SK-N-SH (cell line): ENCODE measurements around the gene HDAC7. TPM values are rescaled to one million over a fixed set of nuclear protein-coding genes. Genes with fewer than 3 reads are reported as not detected.

Source experiments
- CTCF ChIA-PET: fragments of 300-600, 350-600 bp; formaldehyde crosslinking; extraction: SDS; loops from one replicate; lab custom pipeline; 2021; lab: Yijun Ruan, JAX
- POLR2A ChIA-PET: fragments of 350-600 bp; sonication (Branson Sonifier 250); formaldehyde crosslinking; extraction: SDS; loops from one replicate; lab custom pipeline; 2020; ENCODE audit warnings: antibody characterized with exemption, inconsistent platforms; lab: Yijun Ruan, JAX
- DNase-seq: peaks from one replicate; pipeline ENCODE4 v3.0.0; 2012
- H2AFZ ChIP-seq: fragments of 200-600 bp; sonication (generic); 2 replicates; pipeline ENCODE4 v1.8.1; 2016; ENCODE audit warnings: antibody characterized with exemption, mild to moderate bottlenecking, low read depth
- H3F3A ChIP-seq: fragments of 200-600 bp; sonication (generic); replicated peaks from 2 replicates; pipeline ENCODE3; 2016; ENCODE audit warnings: antibody characterized with exemption, mild to moderate bottlenecking; ENCODE audit not compliant: insufficient read depth
- H3K27ac ChIP-seq, 2 experiments: fragments of 200-500 bp in 1 of 2; fragments of 200-600 bp in 1 of 2; sonication (Bioruptor generic) in 1 of 2; sonication (generic), shearing (Covaris generic) in 1 of 2; 2 replicates each; pipeline versions ENCODE4 v1.5.1 to v1.6.1; 2014 to 2016; ENCODE audit warnings: low read depth in 2 of 2, inconsistent platforms in 1 of 2, low read length in 1 of 2, mild to moderate bottlenecking in 1 of 2, mixed read lengths in 1 of 2
- H3K27me3 ChIP-seq: fragments of 200-600 bp; sonication (generic), shearing (Covaris generic); 2 replicates; pipeline ENCODE4 v1.6.1; 2016; ENCODE audit warnings: mixed run types; ENCODE audit not compliant: insufficient read depth
- H3K36me3 ChIP-seq, 2 experiments: fragments of 200-500 bp in 1 of 2; fragments of 200-600 bp in 1 of 2; sonication (Bioruptor generic) in 1 of 2; sonication (generic) in 1 of 2; replicated peaks in 1 of 2; 2 replicates each; pipeline versions ENCODE3 to v1.5.1; 2014 to 2016; ENCODE audit warnings: low read length in 1 of 2, mild to moderate bottlenecking in 1 of 2; ENCODE audit not compliant: insufficient read depth in 2 of 2, control insufficient read depth in 1 of 2
- H3K4me1 ChIP-seq, 2 experiments: fragments of 200-500 bp in 1 of 2; fragments of 200-600 bp in 1 of 2; sonication (Bioruptor generic) in 1 of 2; sonication (generic), shearing (Covaris generic) in 1 of 2; 2 replicates each; pipeline versions ENCODE4 v1.5.1 to v1.6.1; 2014 to 2016; ENCODE audit warnings: low read depth in 1 of 2, low read length in 1 of 2, mixed run types in 1 of 2; ENCODE audit not compliant: insufficient read depth in 2 of 2, control insufficient read depth in 1 of 2
- H3K4me2 ChIP-seq: fragments of 200-600 bp; sonication (generic), shearing (Covaris generic); 2 replicates; pipeline ENCODE4 v1.6.1; 2017; ENCODE audit warnings: mixed run types
- H3K4me3 ChIP-seq, 2 experiments: fragments of 200-500 bp in 1 of 2; fragments of 200-600 bp in 1 of 2; sonication (Bioruptor generic) in 1 of 2; sonication (generic), shearing (Covaris generic) in 1 of 2; 2 replicates each; pipeline versions ENCODE4 v1.5.1 to v1.8.1; 2014 to 2016; ENCODE audit warnings: low read depth in 2 of 2, inconsistent platforms in 1 of 2, low read length in 1 of 2, mild to moderate bottlenecking in 1 of 2, mixed read lengths in 1 of 2, moderate library complexity in 1 of 2
- H3K79me2 ChIP-seq: fragments of 200-600 bp; sonication (generic); 2 replicates; pipeline ENCODE4 v1.8.1; 2017; ENCODE audit warnings: mild to moderate bottlenecking; ENCODE audit not compliant: insufficient read depth
- H3K9ac ChIP-seq: fragments of 200-600 bp; sonication (generic); 2 replicates; pipeline ENCODE4 v1.6.1; 2017; ENCODE audit warnings: mixed run types
- H3K9me2 ChIP-seq: fragments of 200-600 bp; sonication (generic); 2 replicates; pipeline ENCODE4 v1.6.1; 2017; ENCODE audit warnings: mixed run types
- H3K9me3 ChIP-seq: fragments of 200-600 bp; sonication (generic); 2 replicates; pipeline ENCODE4 v1.6.1; 2017; ENCODE audit warnings: mixed run types, mild to moderate bottlenecking, moderate library complexity
- H4K20me1 ChIP-seq: fragments of 200-600 bp; sonication (generic); 2 replicates; pipeline ENCODE4 v1.6.1; 2017; ENCODE audit warnings: mild to moderate bottlenecking, mixed run types; ENCODE audit not compliant: insufficient read depth
- CHD2 ChIP-seq: fragments of 150-350 bp; IDR thresholded peaks from 2 replicates; pipeline ENCODE4 v1.6.1; 2018; ENCODE audit warnings: low read length; ENCODE audit not compliant: partially characterized antibody
- NRF1 ChIP-seq: IDR thresholded peaks from 2 replicates; pipeline ENCODE4 v1.6.1; 2012; ENCODE audit warnings: low read depth, mild to moderate bottlenecking, low read length
- POLR2AphosphoS5 ChIP-seq: IDR thresholded peaks from 2 replicates; pipeline ENCODE4 v1.6.1; 2012; ENCODE audit warnings: low read depth, low read length
- RCOR1 ChIP-seq: fragments of 150-350 bp; IDR thresholded peaks from 2 replicates; pipeline ENCODE4 v1.6.1; 2017; ENCODE audit warnings: antibody characterized with exemption, low read length
- RFX5 ChIP-seq: IDR thresholded peaks from 2 replicates; pipeline ENCODE4 v1.6.1; 2012; ENCODE audit warnings: mild to moderate bottlenecking, improper control_type of control experiment, low read length
- RXRA ChIP-seq: IDR thresholded peaks from 2 replicates; pipeline ENCODE4 v1.4.0; 2012; ENCODE audit warnings: low read depth, mild to moderate bottlenecking, borderline replicate concordance
- TEAD4 ChIP-seq: IDR thresholded peaks from 2 replicates; pipeline ENCODE4 v1.4.0; 2012; ENCODE audit warnings: mild to moderate bottlenecking, borderline replicate concordance; ENCODE audit not compliant: insufficient read depth
- USF2 ChIP-seq: fragments of 150-350 bp; IDR thresholded peaks from 2 replicates; pipeline ENCODE4 v1.6.1; 2017; ENCODE audit warnings: antibody characterized with exemption, low read length, low read depth, borderline replicate concordance
- WGBS: methylation state at CpG from one replicate; pipeline ENCODE4 v1.1.6; 2017; ENCODE audit warnings: low lambda C conversion rate; 5-methylcytosine and 5-hydroxymethylcytosine counted together
- polyA plus RNA-seq, 3 experiments: library from polyadenylated mRNA; depleted of rRNA; stranded (reverse); fragments of >200 nt; gene quantifications; 2 replicates each; pipeline ENCODE4 v1.2.3, GENCODE V29; 2012
- TF ChIP-seq, protein P1 (sequence below): IDR thresholded peaks from 2 replicates; pipeline ENCODE4 v1.4.0; 2012; ENCODE audit warnings: low read depth, borderline replicate concordance

The HDAC7 gene
- polyA plus RNA-seq, 1 of the 3 experiments (the other 2 are of a cell fraction) = 51.0 TPM

DNA sequence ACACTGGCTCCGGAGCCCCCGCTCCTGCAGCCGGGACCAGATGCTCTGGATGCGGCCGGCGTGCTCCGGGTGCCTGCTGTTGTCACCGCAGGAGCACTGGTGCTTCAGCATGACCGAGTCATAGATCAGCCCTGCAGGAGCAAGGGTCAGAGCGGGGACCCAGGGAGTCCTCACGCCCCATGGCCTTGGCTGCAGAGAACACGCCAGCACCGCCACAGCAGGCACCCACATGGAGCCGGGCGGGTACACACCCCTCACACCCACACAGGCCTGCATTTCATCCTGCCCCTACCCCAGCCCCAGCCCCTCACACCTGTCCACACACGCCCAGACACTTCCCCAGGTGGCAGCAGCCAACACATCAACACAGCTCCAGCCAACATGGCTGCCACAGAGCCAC, 27.8 kb downstream of the HDAC7 start:
- Histone ChIP-seq H3K4me1 (peaks cover 0 to 5% of the 10 kb centered on the region in 2 experiments; a peak in 1 of 4 replicates), H3F3A (no peaks in the 10 kb centered on the region), H3K9ac (no peak overlapping the region), H3K79me2 (peaks cover 5% of the 10 kb centered on the region; the same call in 1 of the 2 replicates), H2AFZ (no peak overlapping the region), H3K27me3 (no peaks in the 10 kb centered on the region), H3K9me2 (no peaks in the 10 kb centered on the region), H3K9me3 (no peaks in the 10 kb centered on the region), H3K4me2 (no peak overlapping the region), H4K20me1 (no peaks in the 10 kb centered on the region), H3K4me3 (no peak overlapping the region), H3K27ac (no peak overlapping the region), H3K36me3 (peaks cover 38 to 87% of the 10 kb centered on the region in 2 experiments)
- TF ChIP-seq TEAD4 (no peak), CHD2 (no peak), NRF1 (no peak), POLR2AphosphoS5 (no peak), RXRA (no peak)
- TF ChIP-seq, protein P1, sequence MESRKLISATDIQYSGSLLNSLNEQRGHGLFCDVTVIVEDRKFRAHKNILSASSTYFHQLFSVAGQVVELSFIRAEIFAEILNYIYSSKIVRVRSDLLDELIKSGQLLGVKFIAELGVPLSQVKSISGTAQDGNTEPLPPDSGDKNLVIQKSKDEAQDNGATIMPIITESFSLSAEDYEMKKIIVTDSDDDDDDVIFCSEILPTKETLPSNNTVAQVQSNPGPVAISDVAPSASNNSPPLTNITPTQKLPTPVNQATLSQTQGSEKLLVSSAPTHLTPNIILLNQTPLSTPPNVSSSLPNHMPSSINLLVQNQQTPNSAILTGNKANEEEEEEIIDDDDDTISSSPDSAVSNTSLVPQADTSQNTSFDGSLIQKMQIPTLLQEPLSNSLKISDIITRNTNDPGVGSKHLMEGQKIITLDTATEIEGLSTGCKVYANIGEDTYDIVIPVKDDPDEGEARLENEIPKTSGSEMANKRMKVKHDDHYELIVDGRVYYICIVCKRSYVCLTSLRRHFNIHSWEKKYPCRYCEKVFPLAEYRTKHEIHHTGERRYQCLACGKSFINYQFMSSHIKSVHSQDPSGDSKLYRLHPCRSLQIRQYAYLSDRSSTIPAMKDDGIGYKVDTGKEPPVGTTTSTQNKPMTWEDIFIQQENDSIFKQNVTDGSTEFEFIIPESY = no peak
- no peak for DNase-seq
- ChIA-PET CTCF (interaction anchor here (1.3 to 5.8 kb wide), 6 partner anchors 12 to 140 kb away, joined by 3 to 62 read pairs (median 32); no protein-coding TSS in a partner anchor), POLR2A (interaction anchor here (1.0 kb wide), 1 partner anchor 17 kb away, joined by 3 read pairs; no protein-coding TSS in a partner anchor)
- over 99% methylated on average over 16 of the region's 16 CpGs for WGBS

DNA sequence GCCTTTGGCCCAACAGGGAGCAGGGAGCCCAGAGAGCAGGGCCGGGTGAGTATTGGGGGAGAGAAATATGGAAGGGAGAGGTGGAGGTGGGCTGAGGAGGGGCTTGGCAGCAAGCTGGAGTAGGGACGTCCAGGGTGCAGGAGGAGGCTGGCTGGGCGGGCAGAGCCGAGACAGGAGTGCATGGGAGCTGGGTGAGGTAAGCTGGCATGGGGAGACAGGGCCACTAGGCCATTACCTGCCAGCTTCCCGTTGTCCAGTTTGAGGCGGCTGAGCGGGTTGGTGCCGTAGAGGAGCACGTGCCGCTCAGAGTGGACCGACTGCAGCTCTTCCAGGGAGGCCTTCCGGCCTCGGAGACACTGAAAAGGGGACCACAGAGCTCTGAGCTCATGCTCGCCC, 28.4 kb downstream of the HDAC7 start:
- POLR2A ChIA-PET = interaction anchor here (0.8 kb wide), 1 partner anchor 10 kb away, joined by 3 read pairs; no protein-coding TSS in a partner anchor
- 94% methylated on average over 11 of the region's 14 CpGs for WGBS
- H3K9ac ChIP-seq = no peak overlapping the region
- no peak overlapping the region for H3K27ac ChIP-seq
- TF ChIP-seq RCOR1 = no peak
- TF ChIP-seq RFX5 = no peak
- no peak for TF ChIP-seq USF2
- H3K4me3 ChIP-seq = no peak overlapping the region
- H3K27me3 ChIP-seq = no peaks in the 10 kb centered on the region
- peaks cover 0 to 5% of the 10 kb centered on the region in 2 experiments; a peak in 1 of 4 replicates for H3K4me1 ChIP-seq
- H3K36me3 ChIP-seq = peaks cover 38 to 87% of the 10 kb centered on the region in 2 experiments
- CTCF ChIA-PET = interaction anchor here (1.1 to 5.8 kb wide), 8 partner anchors 12 to 155 kb away, joined by 3 to 62 read pairs (median 18); no protein-coding TSS in a partner anchor
- no peak for DNase-seq
- H3K9me2 ChIP-seq = no peaks in the 10 kb centered on the region
- H3K79me2 ChIP-seq = no peaks in the 10 kb centered on the region
- no peak overlapping the region for H3K4me2 ChIP-seq
- H3F3A ChIP-seq = no peaks in the 10 kb centered on the region
- no peak overlapping the region for H2AFZ ChIP-seq
- H4K20me1 ChIP-seq = no peaks in the 10 kb centered on the region
- no peaks in the 10 kb centered on the region for H3K9me3 ChIP-seq
